Endodermal cell (in vitro differentiated cells): ENCODE measurements around the gene PIK3CD. TPM values are rescaled to one million over a fixed set of nuclear protein-coding genes. Genes with fewer than 3 reads are reported as not detected.

Experiments used
- DNase-seq: peaks from one replicate; pipeline ENCODE4 v3.0.0-alpha.2; 2017
- H3K27ac ChIP-seq: 2 replicates; pipeline ENCODE4 v1.5.1; 2013; ENCODE audit warnings: mild to moderate bottlenecking, low read depth, low read length, moderate library complexity
- H3K27me3 ChIP-seq: 2 replicates; pipeline ENCODE4 v1.6.1; 2013; ENCODE audit warnings: mild to moderate bottlenecking, low read length, moderate library complexity; ENCODE audit not compliant: insufficient read depth, control insufficient read depth, poor library complexity, severe bottlenecking
- H3K36me3 ChIP-seq: 2 replicates; pipeline ENCODE4 v1.7.0; 2013; ENCODE audit warnings: mild to moderate bottlenecking, low read length, moderate library complexity; ENCODE audit not compliant: control insufficient read depth, insufficient read depth
- H3K4me1 ChIP-seq: one replicate; pipeline ENCODE4 v1.7.0; 2013; ENCODE audit warnings: low read length; ENCODE audit not compliant: control insufficient read depth, insufficient read depth
- H3K4me3 ChIP-seq: 2 replicates; pipeline ENCODE4 v1.5.1; 2013; ENCODE audit warnings: mild to moderate bottlenecking, low read length, moderate library complexity
- H3K9ac ChIP-seq: 2 replicates; pipeline ENCODE4 v1.6.1; 2013; ENCODE audit warnings: mild to moderate bottlenecking, low read length, moderate library complexity; ENCODE audit not compliant: poor library complexity, severe bottlenecking; ENCODE audit errors: extremely low read depth
- H3K9me3 ChIP-seq: 2 replicates; pipeline ENCODE4 v1.6.1; 2013; ENCODE audit warnings: mild to moderate bottlenecking, low read length, moderate library complexity; ENCODE audit not compliant: control insufficient read depth
- H3K27ac Mint-ChIP-seq: 2 replicates; pipeline ENCODE4 v1.8.0; 2020; ENCODE audit warnings: mixed read lengths
- H3K27me3 Mint-ChIP-seq: 2 replicates; pipeline ENCODE4 v1.8.0; 2021; ENCODE audit warnings: mild to moderate bottlenecking, mixed read lengths; ENCODE audit not compliant: insufficient read depth
- H3K36me3 Mint-ChIP-seq: 2 replicates; pipeline ENCODE4 v1.8.0; 2020; ENCODE audit warnings: low read depth, mixed read lengths
- H3K4me1 Mint-ChIP-seq: 2 replicates; pipeline ENCODE4 v1.8.0; 2020; ENCODE audit warnings: mixed read lengths
- H3K4me3 Mint-ChIP-seq: 2 replicates; pipeline ENCODE4 v1.8.0; 2020; ENCODE audit warnings: mild to moderate bottlenecking, moderate library complexity, mixed read lengths
- H3K9me3 Mint-ChIP-seq: 2 replicates; pipeline ENCODE4 v1.8.0; 2020; ENCODE audit warnings: mild to moderate bottlenecking, mixed read lengths
- CTCF ChIP-seq: fragments of 200-600 bp; sonication (generic); conservative IDR thresholded peaks from 2 replicates; pipeline ENCODE4 v1.5.0; 2021; ENCODE audit warnings: antibody characterized with exemption, mild to moderate bottlenecking
- WGBS, 2 experiments: methylation state at CpG; one replicate each; pipeline versions ENCODE4 v1.1.5 to v1.1.7; 2013; ENCODE audit warnings: missing lambda C conversion rate in 2 of 2, mixed read lengths in 1 of 2; ENCODE audit not compliant: insufficient coverage in 1 of 2, insufficient read length in 1 of 2; 5-methylcytosine and 5-hydroxymethylcytosine counted together
- long read RNA-seq, 4 experiments: library from polyadenylated mRNA in 2 of 4; library from RNA in 1 of 4; library from capped mRNA in 1 of 4; stranded (forward) in 3 of 4; unstranded in 1 of 4; transcript quantifications; one replicate each; pipeline ENCODE4 v2.0.0, GENCODE V29; 2020 to 2021; ENCODE audit warnings: inconsistent platforms in 1 of 4
- polyA plus RNA-seq, 2 experiments: library from polyadenylated mRNA; stranded (reverse); fragments of 50-300 nt; gene quantifications; one replicate each; pipeline ENCODE4 v1.2.3, GENCODE V29; 2013
- total RNA-seq, 2 donors: library from RNA; stranded (reverse); fragmentation: NEBNext Ultra II Directional in 1 of 2; extraction: Animal tissue kit (Norgen Biotek cat#: 25700) in 1 of 2; gene quantifications; 2 replicates in 1 of 2; 3 replicates in 1 of 2; pipeline ENCODE4 v1.2.1, GENCODE V29; 2021

The PIK3CD gene
- 10 to 100 TPM; 13.9 to 14.2 TPM for total RNA-seq
- 4.3 TPM for polyA plus RNA-seq (2013, experiment 1 of 2)
- polyA plus RNA-seq (2013, experiment 2 of 2) = 3.3 TPM
- long read RNA-seq, experiment 1, partial matches to known transcripts = 1 of 1 reads
- long read RNA-seq, experiment 1, other reads (novel, unspliced or antisense) = 0 of 1 reads
- long read RNA-seq, experiment 2, full-length matches to known transcripts = 2 of 25 reads
- long read RNA-seq, experiment 2, partial matches to known transcripts = 7 of 25 reads
- long read RNA-seq, experiment 2, other reads (novel, unspliced or antisense) = 16 of 25 reads
- long read RNA-seq, experiment 3, full-length matches to known transcripts = 1 of 47 reads
- long read RNA-seq, experiment 3, partial matches to known transcripts = 8 of 47 reads
- long read RNA-seq, experiment 3, other reads (novel, unspliced or antisense) = 38 of 47 reads
- long read RNA-seq, experiment 4, partial matches to known transcripts = 0 of 2 reads
- long read RNA-seq, experiment 4, other reads (novel, unspliced or antisense) = 2 of 2 reads

DNA sequence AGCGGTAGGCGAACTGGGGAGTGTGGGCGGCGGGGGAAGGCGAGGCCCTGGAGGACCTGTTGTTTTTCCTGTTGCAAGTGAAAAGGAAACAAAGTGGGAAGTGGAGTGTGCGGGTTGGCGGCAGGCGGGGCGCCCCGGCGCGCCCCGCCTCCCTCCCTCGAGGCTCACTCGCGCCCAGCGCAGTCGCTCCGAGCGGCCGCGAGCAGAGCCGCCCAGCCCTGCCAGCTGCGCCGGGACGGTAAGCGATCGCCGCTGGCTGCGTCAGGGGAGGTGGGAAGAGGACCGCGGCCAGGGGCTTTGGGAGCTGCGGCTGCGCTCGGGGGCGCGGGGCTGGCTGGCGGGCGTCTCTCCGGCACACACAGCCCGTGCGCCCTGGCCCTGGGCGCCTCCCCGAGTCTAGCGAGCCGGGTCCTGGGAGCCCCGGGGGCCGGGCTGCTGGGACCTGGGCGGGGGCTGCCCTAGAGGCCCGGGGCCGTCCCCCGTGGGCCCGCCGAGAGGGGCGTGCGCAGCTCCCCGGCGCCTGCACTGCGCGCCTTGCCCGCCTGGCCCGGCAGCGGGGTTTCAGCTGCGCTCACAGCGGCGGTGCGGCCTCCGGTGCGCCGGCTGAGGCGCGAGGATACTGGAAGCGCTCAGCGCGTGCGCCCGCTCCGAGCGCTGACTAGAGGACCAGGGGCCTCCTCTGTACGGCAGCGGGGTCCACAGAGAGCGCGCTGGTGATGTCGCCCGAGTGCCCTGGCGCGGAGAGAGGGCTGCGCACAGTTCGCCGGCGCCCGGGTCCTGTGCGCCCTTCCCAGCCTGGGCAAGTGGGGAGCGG, at the start of gene PIK3CD:
Gene PIK3CD (plus strand): TSS at position 167 of the 814 bp plus-strand sequence. CDS start 58,725 bp downstream, outside the sequence.
- Histone ChIP-seq H3K27me3 (peaks cover 52% of the 10 kb centered on the region), H3K9ac (no peak within 1 kb of the TSS)

GRCh38 chr1:9601942-9602793, 49.4 kb upstream of the PIK3CD start:
- H3K9ac ChIP-seq = no peak overlapping the region
- Mint-ChIP-seq H3K36me3 (peaks cover 14% of the 10 kb centered on the region), H3K4me3 (no peak overlapping the region), H3K9me3 (no peaks in the 10 kb centered on the region), H3K4me1 (no peaks in the 10 kb centered on the region), H3K27ac (no peak overlapping the region), H3K27me3 (no peaks in the 10 kb centered on the region)
- H3K4me1 ChIP-seq = no peaks in the 10 kb centered on the region
- DNase-seq = no peak
- H3K36me3 ChIP-seq = peaks cover 17% of the 10 kb centered on the region
- 95 to 99% methylated on average over 20 to 26 of the region's 26 CpGs for WGBS, 2 experiments
- H3K27me3 ChIP-seq = no peaks in the 10 kb centered on the region
- no peak overlapping the region for H3K4me3 ChIP-seq
- no peaks in the 10 kb centered on the region for H3K9me3 ChIP-seq
- no peak for TF ChIP-seq CTCF
- H3K27ac ChIP-seq = no peak overlapping the region

More for the DNA sequence above, at the start of gene PIK3CD:
- Histone ChIP-seq H3K27ac (no peak within 1 kb of the TSS), H3K4me1 (no peaks in the 10 kb centered on the region), H3K36me3 (no peaks in the 10 kb centered on the region), H3K9me3 (no peaks in the 10 kb centered on the region), H3K4me3 (peak within 1 kb of the TSS; percentile 75)
- Mint-ChIP-seq H3K4me1 (peaks cover 2% of the 10 kb centered on the region), H3K27ac (no peak within 1 kb of the TSS), H3K36me3 (no peaks in the 10 kb centered on the region), H3K9me3 (no peaks in the 10 kb centered on the region), H3K27me3 (peaks cover 54% of the 10 kb centered on the region), H3K4me3 (peak within 1 kb of the TSS; percentile 60)
- WGBS, 2 experiments = 1% methylated on average over 26 to 94 of the region's 94 CpGs
- peak; percentile 87 for DNase-seq
- peak; percentile 41 for TF ChIP-seq CTCF

- Mint-ChIP-seq H3K36me3 (peaks cover 14% of the 10 kb centered on the region), H3K27ac (no peak overlapping the region), H3K4me3 (no peak overlapping the region), H3K4me1 (no peaks in the 10 kb centered on the region), H3K9me3 (no peaks in the 10 kb centered on the region), H3K27me3 (no peaks in the 10 kb centered on the region)
- Histone ChIP-seq H3K36me3 (peaks cover 17% of the 10 kb centered on the region), H3K27ac (no peak overlapping the region), H3K4me3 (no peak overlapping the region), H3K4me1 (no peaks in the 10 kb centered on the region), H3K27me3 (no peaks in the 10 kb centered on the region), H3K9me3 (no peaks in the 10 kb centered on the region), H3K9ac (no peak overlapping the region)
- TF ChIP-seq CTCF = no peak
- no peak for DNase-seq
- WGBS, 2 experiments = 90% methylated on average over 9 of the region's 9 CpGs
Measured at GRCh38 chr1:9602794-9603167, 48.8 kb upstream of the PIK3CD start.
